Astrocyte of the cerebellum (primary cell): Measurements from ENCODE around the gene GRB10.

Source experiments
- DNase-seq: peaks from one replicate; pipeline ENCODE4 v3.0.0-alpha.2; 2011; ENCODE audit warnings: low read depth
- H3K4me3 ChIP-seq: 2 replicates; pipeline ENCODE4 v1.5.1; 2011; ENCODE audit warnings: mild to moderate bottlenecking, low read depth, low read length, moderate library complexity
- CTCF ChIP-seq: IDR thresholded peaks from 2 replicates; pipeline ENCODE4 v1.5.1; 2012; ENCODE audit warnings: low read length, low read depth, moderate library complexity, mild to moderate bottlenecking; ENCODE audit errors: missing control alignments
- in situ Hi-C: cut with HindIII; loops from 2 replicates; pipeline ENCODE4 v1.10.0; 2017; ENCODE audit warnings: low sequenced_read_pairs

GRB10 gene

GRCh38 chr7:50814166-50814565, 31.5 kb upstream of the GRB10 start:
- H3K4me3 ChIP-seq = no peak overlapping the region
- in situ Hi-C loops = no loop called here
- no peak for DNase-seq
- no peak for TF ChIP-seq CTCF

GRCh38 chr7:50812841-50813475, 30.3 kb upstream of the GRB10 start:
- no peak overlapping the region for H3K4me3 ChIP-seq
- TF ChIP-seq CTCF = no peak
- in situ Hi-C loops = no loop called here
- DNase-seq = no peak

DNA sequence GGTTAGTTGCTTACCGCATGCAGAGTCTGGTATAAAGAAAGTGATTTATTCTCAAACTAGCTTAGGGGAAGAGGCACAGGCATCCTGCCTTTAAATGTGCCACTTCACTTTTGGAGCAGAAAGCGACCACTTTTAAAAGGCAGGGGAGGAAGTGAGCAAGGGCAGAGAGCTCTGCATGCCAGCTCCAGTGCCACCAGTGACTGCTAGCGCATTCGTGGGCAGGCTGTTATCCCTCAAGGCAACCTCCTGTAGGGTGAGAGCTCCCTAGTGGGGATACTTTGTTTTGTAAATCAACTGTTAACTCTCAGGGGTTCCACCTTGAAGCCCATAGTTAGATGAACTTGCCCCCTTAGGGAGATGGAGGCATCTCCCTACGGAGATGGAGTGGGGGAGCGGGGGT, 29.4 kb upstream of the GRB10 start:
- in situ Hi-C loops = no loop called here
- H3K4me3 ChIP-seq = no peak overlapping the region
- TF ChIP-seq CTCF = no peak
- DNase-seq = no peak

DNA sequence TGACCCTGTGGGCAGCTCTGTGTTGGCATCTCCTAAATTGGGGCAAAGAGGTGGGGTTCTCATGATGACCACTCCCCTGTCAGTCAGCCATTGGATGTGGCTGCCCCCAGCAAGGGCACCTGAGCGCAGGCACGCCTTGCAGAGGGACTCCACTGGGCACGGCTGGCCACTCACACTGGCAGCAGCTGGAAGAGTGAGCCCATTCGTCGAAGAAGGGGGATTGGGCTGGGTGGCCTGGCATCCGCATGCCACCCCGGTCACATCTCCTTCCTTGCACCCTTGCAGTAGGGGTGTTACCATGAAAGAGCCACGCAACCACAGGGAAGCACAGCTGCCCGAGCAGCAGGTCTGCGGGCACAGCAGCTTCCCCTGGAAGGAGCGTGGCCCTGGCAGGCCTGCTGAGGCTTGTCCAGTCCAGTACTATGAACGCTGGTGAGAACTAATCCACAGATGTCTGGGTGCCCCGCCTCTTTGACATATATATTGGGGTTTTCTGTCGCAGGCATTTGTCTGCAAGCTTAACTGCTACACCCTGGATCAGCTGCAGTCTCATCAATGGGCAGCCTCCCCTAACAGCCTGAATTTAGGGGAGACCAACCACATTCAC, 25.7 kb upstream of the GRB10 start:
- TF ChIP-seq CTCF = no peak
- H3K4me3 ChIP-seq = no peak overlapping the region
- in situ Hi-C loops = no loop called here
- DNase-seq = no peak

- TF ChIP-seq CTCF = no peak
- DNase-seq = no peak
- H3K4me3 ChIP-seq = no peak overlapping the region
- in situ Hi-C loops = no loop called here
Observed at GRCh38 chr7:50807026-50807730, 24.5 kb upstream of the GRB10 start.

DNA sequence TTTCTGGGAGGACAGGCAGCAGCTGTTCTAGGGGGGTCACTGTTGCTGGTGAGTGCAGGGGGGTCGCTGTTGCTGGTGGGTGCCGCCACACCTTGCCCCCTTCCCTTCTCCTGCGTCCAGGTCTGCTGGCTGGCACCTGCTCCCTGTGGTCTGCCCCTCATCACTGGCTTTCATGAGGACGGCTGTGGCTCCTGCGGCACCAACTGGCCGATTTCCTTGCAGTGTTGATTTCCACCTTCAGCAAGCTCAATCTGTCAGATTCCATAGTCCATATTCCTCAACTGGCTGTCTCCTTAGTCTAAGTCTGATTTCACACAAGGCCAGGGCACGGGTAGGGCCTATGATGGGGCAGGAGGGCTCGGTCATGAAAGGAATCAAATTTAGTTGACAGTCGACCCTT, 23.4 kb upstream of the GRB10 start:
- in situ Hi-C loops = no loop called here
- no peak for TF ChIP-seq CTCF
- H3K4me3 ChIP-seq = no peak overlapping the region
- DNase-seq = no peak
